ENCODE results near the gene UXS1.

- TF ChIP-seq POLR2A (IDR thresholded peaks at IDR 0.05), result no peak
- no peak for TF ChIP-seq CTCF (IDR thresholded peaks at IDR 0.05)
- TF ChIP-seq POLR2AphosphoS5 (IDR thresholded peaks at IDR 0.05), result no peak
Measured at GRCh38 chr2:106191511-106192016, 2.5 kb downstream of the UXS1 start.
